GM23338 (cell line): ENCODE measurements around the gene HSPA12A.

Experiments
- EZH2 ChIP-seq: fragments of 200-600 bp; sonication (generic); IDR thresholded peaks from one replicate; pipeline ENCODE4 v1.8.0; 2017; ENCODE audit warnings: antibody characterized with exemption, mild to moderate bottlenecking, low read depth; ENCODE audit not compliant: unreplicated experiment
- EZH2phosphoT487 ChIP-seq: fragments of 200-600 bp; sonication (generic); IDR thresholded peaks from one replicate; pipeline ENCODE4 v1.8.1; 2018; ENCODE audit warnings: antibody characterized with exemption; ENCODE audit not compliant: unreplicated experiment
- JUNB ChIP-seq: IDR thresholded peaks from one replicate; pipeline ENCODE4 v1.6.1; 2016; ENCODE audit warnings: antibody characterized with exemption; ENCODE audit not compliant: unreplicated experiment
- NANOG ChIP-seq: IDR thresholded peaks from 2 replicates; pipeline ENCODE4 v1.6.1; 2016; ENCODE audit warnings: antibody characterized with exemption, borderline replicate concordance
- POLR2AphosphoS5 ChIP-seq: IDR thresholded peaks from 2 replicates; pipeline ENCODE4 v1.6.1; 2016; ENCODE audit warnings: antibody characterized with exemption, low read depth
- REST ChIP-seq: IDR thresholded peaks from one replicate; pipeline ENCODE4 v1.6.1; 2018; ENCODE audit warnings: antibody characterized with exemption; ENCODE audit not compliant: unreplicated experiment
- TF ChIP-seq, protein P1 (sequence below), 2 experiments: fragments of 200-600 bp in 1 of 2; sonication (generic) in 1 of 2; conservative IDR thresholded peaks; 2 replicates each; pipeline versions ENCODE4 v1.5.1 to v1.6.1; 2016 to 2017; ENCODE audit warnings: antibody characterized with exemption in 2 of 2, low read depth in 2 of 2, mild to moderate bottlenecking in 2 of 2, moderate library complexity in 1 of 2

- TF ChIP-seq, protein P1, sequence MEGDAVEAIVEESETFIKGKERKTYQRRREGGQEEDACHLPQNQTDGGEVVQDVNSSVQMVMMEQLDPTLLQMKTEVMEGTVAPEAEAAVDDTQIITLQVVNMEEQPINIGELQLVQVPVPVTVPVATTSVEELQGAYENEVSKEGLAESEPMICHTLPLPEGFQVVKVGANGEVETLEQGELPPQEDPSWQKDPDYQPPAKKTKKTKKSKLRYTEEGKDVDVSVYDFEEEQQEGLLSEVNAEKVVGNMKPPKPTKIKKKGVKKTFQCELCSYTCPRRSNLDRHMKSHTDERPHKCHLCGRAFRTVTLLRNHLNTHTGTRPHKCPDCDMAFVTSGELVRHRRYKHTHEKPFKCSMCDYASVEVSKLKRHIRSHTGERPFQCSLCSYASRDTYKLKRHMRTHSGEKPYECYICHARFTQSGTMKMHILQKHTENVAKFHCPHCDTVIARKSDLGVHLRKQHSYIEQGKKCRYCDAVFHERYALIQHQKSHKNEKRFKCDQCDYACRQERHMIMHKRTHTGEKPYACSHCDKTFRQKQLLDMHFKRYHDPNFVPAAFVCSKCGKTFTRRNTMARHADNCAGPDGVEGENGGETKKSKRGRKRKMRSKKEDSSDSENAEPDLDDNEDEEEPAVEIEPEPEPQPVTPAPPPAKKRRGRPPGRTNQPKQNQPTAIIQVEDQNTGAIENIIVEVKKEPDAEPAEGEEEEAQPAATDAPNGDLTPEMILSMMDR (conservative IDR thresholded peaks at IDR 0.05; ENCODE audit: low read depth in 2 of 2), result no peak
- no peak for TF ChIP-seq EZH2
- TF ChIP-seq EZH2phosphoT487, result no peak
- no peak for TF ChIP-seq REST
- no peak for TF ChIP-seq NANOG
- no peak for TF ChIP-seq POLR2AphosphoS5
- TF ChIP-seq JUNB, result no peak
Measured at GRCh38 chr10:116686632-116687031, 55.7 kb downstream of the HSPA12A start.
